ENCODE results near the gene ST7L. TPM values are rescaled to one million over a fixed set of nuclear protein-coding genes. Genes with fewer than 3 reads are reported as not detected.

The ST7L gene
- total RNA-seq, 1 experiment from 2014 or later, result 13.6 TPM

- TF ChIP-seq CTCF (IDR thresholded peaks at IDR 0.05; ENCODE audit: insufficient read depth in 1 of 2, low read depth in 1 of 2, low read length in 1 of 2, severe bottlenecking in 1 of 2, unreplicated experiment in 1 of 2), result no peak
- no peaks in the 10 kb centered on the region for H3K4me1 Mint-ChIP-seq (ENCODE audit: low read depth, unreplicated experiment)
- POLR2A ChIA-PET, result no interaction called here
- no peaks in the 10 kb centered on the region for H3K36me3 Mint-ChIP-seq (ENCODE audit: insufficient read depth, unreplicated experiment)
- Histone ChIP-seq H3K27me3 (replicated peaks; ENCODE audit: control insufficient read depth, insufficient read depth, low read length) (no peaks in the 10 kb centered on the region), H3K36me3 (ENCODE audit: control insufficient read depth, insufficient read depth, low read length) (no peaks in the 10 kb centered on the region), H3K4me3 (ENCODE audit: low read depth, low read length) (no peak overlapping the region), H3K4me1 (no peaks in the 10 kb centered on the region), H3K9me3 (no peaks in the 10 kb centered on the region)
- no peak overlapping the region for H3K27ac Mint-ChIP-seq (ENCODE audit: unreplicated experiment)
- intact Hi-C loops (cut with micrococcal nuclease; ENCODE audit: unreplicated experiment), result no loop called here
- no TSS peak for BruUV-seq (replicated peaks)
- H3K27me3 Mint-ChIP-seq (ENCODE audit: insufficient read depth, unreplicated experiment), result no peaks in the 10 kb centered on the region
- H3K9me3 Mint-ChIP-seq (ENCODE audit: unreplicated experiment), result no peaks in the 10 kb centered on the region
- DNase-seq, result no peak
- H3K4me3 Mint-ChIP-seq (ENCODE audit: unreplicated experiment), result no peak overlapping the region
- CTCF ChIA-PET, result no interaction called here
These were observed 19.5 kb downstream of the ST7L start for GRCh38 chr1:112599477-112599876.

- intact Hi-C loops (cut with micrococcal nuclease; ENCODE audit: unreplicated experiment), result no loop called here
- DNase-seq, result no peak
- Histone ChIP-seq H3K27me3 (replicated peaks; ENCODE audit: control insufficient read depth, insufficient read depth, low read length) (no peaks in the 10 kb centered on the region), H3K36me3 (ENCODE audit: control insufficient read depth, insufficient read depth, low read length) (no peaks in the 10 kb centered on the region), H3K4me3 (ENCODE audit: low read depth, low read length) (no peak overlapping the region), H3K9me3 (no peaks in the 10 kb centered on the region), H3K4me1 (no peaks in the 10 kb centered on the region)
- H3K27me3 Mint-ChIP-seq (ENCODE audit: insufficient read depth, unreplicated experiment), result no peaks in the 10 kb centered on the region
- ChIA-PET CTCF (interaction anchor here (0.7 kb wide), 1 partner anchor 1680 kb away, joined by 3 read pairs; no protein-coding TSS in a partner anchor), POLR2A (no interaction called here)
- BruUV-seq (replicated peaks), result no TSS peak
- H3K27ac Mint-ChIP-seq (ENCODE audit: unreplicated experiment), result no peak overlapping the region
- H3K9me3 Mint-ChIP-seq (ENCODE audit: unreplicated experiment), result peaks cover 6% of the 10 kb centered on the region
- H3K4me3 Mint-ChIP-seq (ENCODE audit: unreplicated experiment), result no peak overlapping the region
- no peaks in the 10 kb centered on the region for H3K36me3 Mint-ChIP-seq (ENCODE audit: insufficient read depth, unreplicated experiment)
- no peaks in the 10 kb centered on the region for H3K4me1 Mint-ChIP-seq (ENCODE audit: low read depth, unreplicated experiment)
- no peak for TF ChIP-seq CTCF (IDR thresholded peaks at IDR 0.05; ENCODE audit: insufficient read depth in 1 of 2, low read depth in 1 of 2, low read length in 1 of 2, severe bottlenecking in 1 of 2, unreplicated experiment in 1 of 2)
These were observed 24.6 kb downstream of the ST7L start for GRCh38 chr1:112594208-112594876.

- no peaks in the 10 kb centered on the region for H3K36me3 Mint-ChIP-seq (ENCODE audit: insufficient read depth, unreplicated experiment)
- no peaks in the 10 kb centered on the region for H3K9me3 ChIP-seq
- no peak overlapping the region for H3K4me3 ChIP-seq (ENCODE audit: low read depth, low read length)
- no peaks in the 10 kb centered on the region for H3K4me1 Mint-ChIP-seq (ENCODE audit: low read depth, unreplicated experiment)
- POLR2A ChIA-PET, result no interaction called here
- no peaks in the 10 kb centered on the region for H3K27me3 Mint-ChIP-seq (ENCODE audit: insufficient read depth, unreplicated experiment)
- BruUV-seq (replicated peaks), result no TSS peak
- no peak for TF ChIP-seq CTCF (IDR thresholded peaks at IDR 0.05; ENCODE audit: insufficient read depth in 1 of 2, low read depth in 1 of 2, low read length in 1 of 2, severe bottlenecking in 1 of 2, unreplicated experiment in 1 of 2)
- no peaks in the 10 kb centered on the region for H3K36me3 ChIP-seq (ENCODE audit: control insufficient read depth, insufficient read depth, low read length)
- CTCF ChIA-PET, result no interaction called here
- no peak overlapping the region for H3K27ac Mint-ChIP-seq (ENCODE audit: unreplicated experiment)
- peaks cover 15% of the 10 kb centered on the region for H3K9me3 Mint-ChIP-seq (ENCODE audit: unreplicated experiment)
- H3K4me1 ChIP-seq, result no peaks in the 10 kb centered on the region
- DNase-seq, result no peak
- no peak overlapping the region for H3K4me3 Mint-ChIP-seq (ENCODE audit: unreplicated experiment)
- intact Hi-C loops (cut with micrococcal nuclease; ENCODE audit: unreplicated experiment), result no loop called here
- no peaks in the 10 kb centered on the region for H3K27me3 ChIP-seq (replicated peaks; ENCODE audit: control insufficient read depth, insufficient read depth, low read length)
These were observed 29.2 kb downstream of the ST7L start for GRCh38 chr1:112589766-112590165.

All from Caco-2 (cell line).